Panc1 (cell line): ENCODE measurements around the gene HOXB7.
A peak's percentile ranks its signal among the peaks of the same experiment; 100 is the strongest.

Source experiments
- CTCF ChIP-seq: fragments of 450-650 bp; IDR thresholded peaks from 2 replicates; pipeline ENCODE4 v1.5.1; 2017; ENCODE audit warnings: mild to moderate bottlenecking
- POLR2AphosphoS5 ChIP-seq: IDR thresholded peaks from 2 replicates; pipeline ENCODE4 v1.6.1; 2012; ENCODE audit warnings: mild to moderate bottlenecking, low read depth, low read length, moderate library complexity
- TF ChIP-seq, protein P1 (sequence below), 2 experiments: IDR thresholded peaks; 2 replicates each; pipeline ENCODE4 v1.6.1; 2011 to 2012; ENCODE audit warnings: low read depth in 2 of 2, control low read depth in 1 of 2, low read length in 1 of 2, mild to moderate bottlenecking in 1 of 2, moderate library complexity in 1 of 2; ENCODE audit not compliant: insufficient read depth in 1 of 2

- TF ChIP-seq, protein P1, sequence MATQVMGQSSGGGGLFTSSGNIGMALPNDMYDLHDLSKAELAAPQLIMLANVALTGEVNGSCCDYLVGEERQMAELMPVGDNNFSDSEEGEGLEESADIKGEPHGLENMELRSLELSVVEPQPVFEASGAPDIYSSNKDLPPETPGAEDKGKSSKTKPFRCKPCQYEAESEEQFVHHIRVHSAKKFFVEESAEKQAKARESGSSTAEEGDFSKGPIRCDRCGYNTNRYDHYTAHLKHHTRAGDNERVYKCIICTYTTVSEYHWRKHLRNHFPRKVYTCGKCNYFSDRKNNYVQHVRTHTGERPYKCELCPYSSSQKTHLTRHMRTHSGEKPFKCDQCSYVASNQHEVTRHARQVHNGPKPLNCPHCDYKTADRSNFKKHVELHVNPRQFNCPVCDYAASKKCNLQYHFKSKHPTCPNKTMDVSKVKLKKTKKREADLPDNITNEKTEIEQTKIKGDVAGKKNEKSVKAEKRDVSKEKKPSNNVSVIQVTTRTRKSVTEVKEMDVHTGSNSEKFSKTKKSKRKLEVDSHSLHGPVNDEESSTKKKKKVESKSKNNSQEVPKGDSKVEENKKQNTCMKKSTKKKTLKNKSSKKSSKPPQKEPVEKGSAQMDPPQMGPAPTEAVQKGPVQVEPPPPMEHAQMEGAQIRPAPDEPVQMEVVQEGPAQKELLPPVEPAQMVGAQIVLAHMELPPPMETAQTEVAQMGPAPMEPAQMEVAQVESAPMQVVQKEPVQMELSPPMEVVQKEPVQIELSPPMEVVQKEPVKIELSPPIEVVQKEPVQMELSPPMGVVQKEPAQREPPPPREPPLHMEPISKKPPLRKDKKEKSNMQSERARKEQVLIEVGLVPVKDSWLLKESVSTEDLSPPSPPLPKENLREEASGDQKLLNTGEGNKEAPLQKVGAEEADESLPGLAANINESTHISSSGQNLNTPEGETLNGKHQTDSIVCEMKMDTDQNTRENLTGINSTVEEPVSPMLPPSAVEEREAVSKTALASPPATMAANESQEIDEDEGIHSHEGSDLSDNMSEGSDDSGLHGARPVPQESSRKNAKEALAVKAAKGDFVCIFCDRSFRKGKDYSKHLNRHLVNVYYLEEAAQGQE (IDR thresholded peaks at IDR 0.05; ENCODE audit: insufficient read depth in 1 of 2, low read depth in 2 of 2, low read length in 1 of 2), result peak in 1 of 2 experiments; percentile 36; a peak in 1 of 4 replicates
- TF ChIP-seq POLR2AphosphoS5 (peak; percentile 96), CTCF (peak; percentile 100)
Measured at GRCh38 chr17:48593840-48594537, 16.8 kb downstream of the HOXB7 start.
